Coronary artery (tissue), 2 donors: ENCODE data around the gene TPD52L1.
A peak's percentile ranks its signal among the peaks of the same experiment; 100 is the strongest.

Experiments used
- DNase-seq: peaks from one replicate; pipeline ENCODE4 v3.0.0-alpha.2; 2017; ENCODE audit warnings: low spot score
- H3K27ac ChIP-seq, 2 donors: fragments of 200-600 bp; sonication (generic); one replicate each; pipeline ENCODE4 v1.5.1; 2016 to 2019
- H3K4me3 ChIP-seq: fragments of 200-600 bp; sonication (generic); 2 replicates; pipeline ENCODE4 v1.5.1; 2016; ENCODE audit warnings: mild to moderate bottlenecking, moderate library complexity
- TF ChIP-seq, protein P1 (sequence below): fragments of 200-600 bp; sonication (generic); IDR thresholded peaks from one replicate; pipeline ENCODE4 v1.5.1; 2019; ENCODE audit warnings: antibody characterized with exemption

The TPD52L1 gene

DNA sequence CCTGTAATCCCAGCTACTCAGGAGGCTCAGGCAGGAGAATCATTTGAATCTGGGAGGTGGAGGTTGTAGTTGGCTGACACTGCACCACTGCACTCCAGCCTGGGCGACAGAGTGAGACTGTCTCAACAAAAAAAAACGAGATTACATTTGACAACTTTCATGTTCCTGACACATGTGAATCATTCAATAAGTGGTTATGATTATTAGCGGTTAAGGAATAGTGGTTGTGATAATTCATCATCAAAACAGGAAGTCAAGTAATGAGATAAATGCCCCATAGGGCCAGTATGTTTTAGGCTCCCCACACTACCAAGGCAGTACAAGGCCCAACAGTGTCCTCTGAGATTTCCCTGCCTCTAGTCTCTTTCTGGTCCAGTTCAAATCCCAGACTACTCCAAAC, 145.7 kb downstream of the TPD52L1 start:
- TF ChIP-seq, protein P1, sequence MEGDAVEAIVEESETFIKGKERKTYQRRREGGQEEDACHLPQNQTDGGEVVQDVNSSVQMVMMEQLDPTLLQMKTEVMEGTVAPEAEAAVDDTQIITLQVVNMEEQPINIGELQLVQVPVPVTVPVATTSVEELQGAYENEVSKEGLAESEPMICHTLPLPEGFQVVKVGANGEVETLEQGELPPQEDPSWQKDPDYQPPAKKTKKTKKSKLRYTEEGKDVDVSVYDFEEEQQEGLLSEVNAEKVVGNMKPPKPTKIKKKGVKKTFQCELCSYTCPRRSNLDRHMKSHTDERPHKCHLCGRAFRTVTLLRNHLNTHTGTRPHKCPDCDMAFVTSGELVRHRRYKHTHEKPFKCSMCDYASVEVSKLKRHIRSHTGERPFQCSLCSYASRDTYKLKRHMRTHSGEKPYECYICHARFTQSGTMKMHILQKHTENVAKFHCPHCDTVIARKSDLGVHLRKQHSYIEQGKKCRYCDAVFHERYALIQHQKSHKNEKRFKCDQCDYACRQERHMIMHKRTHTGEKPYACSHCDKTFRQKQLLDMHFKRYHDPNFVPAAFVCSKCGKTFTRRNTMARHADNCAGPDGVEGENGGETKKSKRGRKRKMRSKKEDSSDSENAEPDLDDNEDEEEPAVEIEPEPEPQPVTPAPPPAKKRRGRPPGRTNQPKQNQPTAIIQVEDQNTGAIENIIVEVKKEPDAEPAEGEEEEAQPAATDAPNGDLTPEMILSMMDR, result no peak
- no peak for DNase-seq
- Histone ChIP-seq H3K27ac (no peak overlapping the region), H3K4me3 (no peak overlapping the region)

DNA sequence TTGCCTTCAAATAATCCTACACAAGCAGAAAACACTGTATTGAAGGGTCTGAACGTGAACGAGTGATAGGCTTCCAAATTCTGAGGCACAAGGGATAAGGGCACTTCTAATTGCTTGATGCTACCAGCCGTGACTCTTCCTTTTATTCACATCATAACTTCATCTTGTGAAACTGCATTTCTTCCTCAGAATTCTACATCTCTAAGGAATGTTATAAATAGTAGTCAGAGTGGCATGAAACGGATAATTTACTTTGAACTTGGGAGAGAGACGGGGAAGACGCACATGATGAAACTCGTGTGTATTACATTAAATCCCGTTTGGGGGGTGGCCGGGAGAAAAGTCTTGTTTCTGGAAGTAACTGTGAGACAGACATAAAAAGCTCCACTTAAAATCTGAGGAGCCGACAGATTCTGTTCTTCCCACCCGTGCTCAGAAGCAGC, 147.4 kb downstream of the TPD52L1 start:
- DNase-seq, result no peak
- Histone ChIP-seq H3K27ac (peak overlapping the region; percentile 60 to 97), H3K4me3 (peak overlapping the region; percentile 94)
- TF ChIP-seq, protein P1, result no peak

DNA sequence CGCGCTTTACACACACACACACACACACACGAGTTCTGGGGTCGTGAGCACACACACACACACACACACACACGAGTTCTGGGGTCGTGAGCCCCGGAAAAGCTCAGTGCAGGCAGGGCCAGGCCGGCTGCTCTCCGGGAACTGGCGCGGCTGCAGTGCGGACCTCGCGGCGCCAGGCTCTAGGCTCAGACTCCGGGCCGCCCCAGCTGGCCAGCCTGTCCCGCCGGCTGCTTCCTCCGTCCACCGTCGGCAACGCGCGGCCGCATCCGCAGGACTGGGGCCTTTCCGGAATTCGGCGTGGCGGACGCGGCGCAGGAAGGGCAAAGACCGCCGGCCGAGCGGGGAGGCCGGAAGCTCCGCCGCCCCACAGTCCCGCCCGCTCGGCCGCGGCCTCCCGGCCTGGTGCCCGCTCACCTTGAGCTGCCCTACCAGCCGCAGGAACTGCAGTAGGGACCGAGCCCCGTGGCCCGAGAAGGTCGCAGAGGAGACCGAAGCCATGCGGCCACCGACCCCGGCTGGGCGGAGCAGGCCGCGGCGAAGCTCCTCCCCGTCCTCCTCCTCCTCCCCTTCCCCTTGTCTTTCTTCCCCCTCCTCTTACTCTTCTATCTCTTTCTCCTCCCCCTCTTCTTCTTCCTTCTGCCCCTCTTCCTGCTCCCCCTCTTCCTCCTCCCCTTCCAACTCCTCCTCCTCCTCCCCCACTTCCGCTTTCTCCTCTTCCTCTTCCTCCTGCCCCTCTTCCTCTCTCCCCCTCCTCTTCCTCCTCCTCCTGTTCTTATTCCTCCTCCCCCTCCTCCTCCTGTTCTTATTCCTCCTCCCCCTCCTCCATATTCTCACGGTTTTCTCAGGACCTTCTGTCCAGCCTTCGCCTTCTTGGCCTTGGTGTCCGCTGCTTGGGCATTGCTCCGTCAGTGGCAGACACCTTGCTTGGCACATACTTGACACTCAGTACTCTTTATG, 148.1 kb downstream of the TPD52L1 start, which contains the start of gene HDDC2:
TSS of gene HDDC2 (minus strand) at position 533 of the 957 bp plus-strand sequence. CDS start at position 498, 35 bp downstream.
- peak; percentile 84 for DNase-seq
- H3K4me3 ChIP-seq, result peak within 1 kb of the TSS; percentile 94
- peak within 1 kb of the TSS; percentile 60 to 97 for H3K27ac ChIP-seq
- TF ChIP-seq, protein P1, result no peak

DNA sequence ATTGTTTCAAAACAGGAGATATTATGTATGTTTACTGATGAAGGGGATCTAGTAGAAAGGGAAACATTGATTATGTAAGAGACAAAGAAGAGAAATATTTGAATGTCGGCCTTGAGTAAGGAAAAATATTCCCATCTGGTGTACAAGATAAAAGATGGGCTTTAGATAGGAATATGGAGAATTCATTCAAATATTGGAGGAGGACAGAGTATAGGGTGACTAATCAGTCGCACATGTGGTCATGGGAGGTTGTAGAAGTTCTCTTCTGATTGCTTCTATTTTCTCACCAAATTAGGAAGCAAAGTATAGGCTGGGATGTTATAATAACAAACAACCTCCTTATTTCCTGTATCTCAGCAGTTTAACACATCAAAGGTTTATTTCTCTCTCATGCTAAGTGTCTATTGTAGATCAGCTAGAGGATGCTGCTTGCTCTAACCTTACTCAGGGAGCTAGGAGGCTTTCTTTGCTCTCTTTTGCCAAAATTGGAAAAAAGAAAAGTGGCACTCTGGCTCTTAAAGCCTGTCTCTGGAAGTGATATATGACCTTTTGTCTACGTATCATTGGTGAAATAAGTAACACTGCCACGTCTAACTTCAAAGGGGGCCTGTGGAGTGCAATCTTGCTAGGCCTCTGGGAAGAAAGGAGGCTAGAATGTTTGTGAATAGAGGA, 149.4 kb downstream of the TPD52L1 start:
- TF ChIP-seq, protein P1, result no peak
- H3K4me3 ChIP-seq, result no peak overlapping the region
- H3K27ac ChIP-seq, result no peak overlapping the region
- DNase-seq, result no peak

DNA sequence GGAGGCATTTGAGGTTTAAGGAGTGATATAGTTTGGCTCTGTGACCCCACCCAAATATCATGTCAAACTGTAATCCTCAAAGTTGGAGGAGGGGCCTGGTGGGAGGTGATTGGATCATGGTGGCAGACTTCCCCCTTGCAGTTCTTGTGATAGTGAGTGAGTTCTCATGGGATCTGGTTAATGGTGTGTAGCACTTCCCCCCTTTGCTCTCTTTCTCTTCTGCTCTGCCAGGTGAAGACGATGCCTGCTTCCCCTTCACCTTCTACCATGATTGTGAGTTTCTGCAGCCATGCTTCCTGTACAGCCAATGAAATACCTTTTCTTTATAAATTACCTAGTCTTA, 149.9 kb downstream of the TPD52L1 start:
- Histone ChIP-seq H3K4me3 (no peak overlapping the region), H3K27ac (no peak overlapping the region)
- no peak for DNase-seq
- TF ChIP-seq, protein P1, result no peak

DNA sequence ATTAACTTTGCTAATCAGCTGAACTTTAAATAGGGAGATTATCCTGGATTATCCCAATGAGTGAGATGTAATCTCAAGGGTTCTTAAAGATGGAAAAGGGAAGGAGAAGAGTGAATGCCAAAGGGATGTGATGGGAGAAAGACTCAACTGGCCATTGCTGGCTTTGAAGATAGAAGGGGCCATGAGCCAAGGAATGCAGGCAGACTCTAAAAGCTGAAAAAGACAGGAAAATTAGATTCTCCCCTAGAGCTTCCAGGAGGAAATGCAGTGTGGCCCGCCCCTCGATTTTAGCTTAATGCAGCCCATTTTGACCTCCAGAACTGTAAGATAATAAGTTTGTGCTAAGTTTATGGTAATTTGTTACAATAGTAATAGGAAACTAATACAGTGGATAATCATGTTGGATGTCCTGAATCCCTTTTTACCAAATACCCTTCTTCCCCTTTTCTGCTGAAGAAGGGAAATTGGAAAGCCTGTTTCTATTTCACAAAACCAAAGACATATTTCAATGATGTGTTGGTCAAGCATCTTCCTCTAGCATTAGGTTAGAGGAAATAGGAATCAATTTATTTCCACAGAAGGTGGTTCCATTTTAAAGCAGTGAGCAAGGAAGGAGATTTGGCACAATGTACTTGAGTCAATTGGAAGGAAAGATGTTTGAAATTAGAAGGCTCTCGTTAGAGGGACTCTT, 151.5 kb downstream of the TPD52L1 start:
- TF ChIP-seq, protein P1, result no peak
- H3K4me3 ChIP-seq, result no peak overlapping the region

More for the DNA sequence above, 151.5 kb downstream of the TPD52L1 start:
- DNase-seq, result no peak
- H3K27ac ChIP-seq, result no peak overlapping the region
